Neural progenitor cell (in vitro differentiated cells): ENCODE measurements around the gene CPEB2. TPM values are rescaled to one million over a fixed set of nuclear protein-coding genes. Genes with fewer than 3 reads are reported as not detected.

ENCODE experiments used
- DNase-seq: peaks from one replicate; pipeline ENCODE4 v3.0.0-alpha.2; 2016; ENCODE audit warnings: low spot score
- H2AFZ ChIP-seq: fragments of 200-600 bp; sonication (generic); replicated peaks from 2 replicates; pipeline ENCODE4 v1.6.1; 2016; ENCODE audit warnings: antibody characterized with exemption
- H3F3A ChIP-seq: fragments of 200-600 bp; sonication (generic); 2 replicates; pipeline ENCODE4 v1.6.1; 2016; ENCODE audit warnings: antibody characterized with exemption, low read depth
- H3K27ac ChIP-seq: fragments of 200-600 bp; sonication (generic); 2 replicates; pipeline ENCODE4 v1.5.1; 2016; ENCODE audit warnings: mild to moderate bottlenecking
- H3K27me3 ChIP-seq: fragments of 200-600 bp; sonication (generic); 2 replicates; pipeline ENCODE4 v1.6.1; 2016; ENCODE audit warnings: mild to moderate bottlenecking, moderate library complexity
- H3K36me3 ChIP-seq: fragments of 200-600 bp; sonication (generic); 2 replicates; pipeline ENCODE4 v1.5.1; 2016
- H3K4me1 ChIP-seq: fragments of 200-600 bp; sonication (generic); 2 replicates; pipeline ENCODE4 v1.6.1; 2016; ENCODE audit warnings: mixed run types
- H3K4me2 ChIP-seq: fragments of 200-600 bp; sonication (generic); 2 replicates; pipeline ENCODE4 v1.6.1; 2016
- H3K4me3 ChIP-seq: fragments of 200-600 bp; sonication (generic); 2 replicates; pipeline ENCODE4 v1.5.1; 2016
- H3K79me2 ChIP-seq: fragments of 200-600 bp; sonication (generic); 2 replicates; pipeline ENCODE4 v1.6.1; 2016; ENCODE audit warnings: low read depth
- H3K9ac ChIP-seq: fragments of 200-600 bp; sonication (generic); 2 replicates; pipeline ENCODE4 v1.6.1; 2016
- H3K9me3 ChIP-seq: fragments of 200-600 bp; sonication (generic); 2 replicates; pipeline ENCODE4 v1.5.1; 2016; ENCODE audit warnings: low read depth
- H4K20me1 ChIP-seq: fragments of 200-600 bp; sonication (generic); 2 replicates; pipeline ENCODE4 v1.6.1; 2016; ENCODE audit warnings: low read depth
- H3K27ac Mint-ChIP-seq: 3 replicates; pipeline ENCODE4 v1.8.0; 2021; ENCODE audit warnings: mixed read lengths
- H3K27me3 Mint-ChIP-seq: 2 replicates; pipeline ENCODE4 v1.8.0; 2022; ENCODE audit warnings: low read depth, mild to moderate bottlenecking, inconsistent platforms, moderate library complexity, mixed read lengths; ENCODE audit not compliant: insufficient read depth
- H3K36me3 Mint-ChIP-seq: 3 replicates; pipeline ENCODE4 v1.8.0; 2021; ENCODE audit warnings: mixed read lengths
- H3K4me1 Mint-ChIP-seq: 3 replicates; pipeline ENCODE4 v1.8.0; 2021; ENCODE audit warnings: mixed read lengths
- H3K4me3 Mint-ChIP-seq: 3 replicates; pipeline ENCODE4 v1.8.0; 2021; ENCODE audit warnings: mild to moderate bottlenecking, moderate library complexity, mixed read lengths
- H3K9me3 Mint-ChIP-seq: 3 replicates; pipeline ENCODE4 v1.8.0; 2020; ENCODE audit warnings: mixed read lengths
- CTCF ChIP-seq: fragments of 200-600 bp; sonication (generic); IDR thresholded peaks from 2 replicates; pipeline ENCODE4 v1.5.1; 2017; ENCODE audit warnings: antibody characterized with exemption, mild to moderate bottlenecking
- EZH2 ChIP-seq: fragments of 200-600 bp; sonication (generic); IDR thresholded peaks from 2 replicates; pipeline ENCODE4 v1.6.1; 2017; ENCODE audit warnings: antibody characterized with exemption, mild to moderate bottlenecking, moderate library complexity
- EZH2phosphoT487 ChIP-seq: fragments of 200-600 bp; sonication (generic); IDR thresholded peaks from 2 replicates; pipeline ENCODE4 v1.6.1; 2017; ENCODE audit warnings: antibody characterized with exemption
- total RNA-seq: library from RNA; depleted of rRNA; stranded (reverse); fragments of >200 nt; gene quantifications from 2 replicates; pipeline ENCODE4 v1.2.3, GENCODE V29; 2015; ENCODE audit warnings: low replicate concordance

The CPEB2 gene
- total RNA-seq, 1 donor from 2014 or later, result 1.9 TPM

GRCh38 chr4:15065516-15065915, 63.2 kb downstream of the CPEB2 start:
- H4K20me1 ChIP-seq, result no peaks in the 10 kb centered on the region
- H3F3A ChIP-seq, result no peaks in the 10 kb centered on the region
- no peaks in the 10 kb centered on the region for H3K4me1 ChIP-seq
- TF ChIP-seq EZH2phosphoT487 (no peak), EZH2 (no peak), CTCF (no peak)
- H3K27ac ChIP-seq, result no peak overlapping the region
- Mint-ChIP-seq H3K36me3 (no peaks in the 10 kb centered on the region), H3K27me3 (no peaks in the 10 kb centered on the region), H3K27ac (no peak overlapping the region), H3K9me3 (no peaks in the 10 kb centered on the region), H3K4me1 (no peaks in the 10 kb centered on the region), H3K4me3 (no peak overlapping the region)
- no peaks in the 10 kb centered on the region for H3K79me2 ChIP-seq
- H3K4me2 ChIP-seq, result no peak overlapping the region
- H3K27me3 ChIP-seq, result no peaks in the 10 kb centered on the region
- no peak overlapping the region for H3K4me3 ChIP-seq
- H3K9me3 ChIP-seq, result no peaks in the 10 kb centered on the region
- H3K36me3 ChIP-seq, result no peaks in the 10 kb centered on the region
- no peak overlapping the region for H3K9ac ChIP-seq
- H2AFZ ChIP-seq, result no peak overlapping the region
- no peak for DNase-seq

GRCh38 chr4:15066140-15066539, 63.9 kb downstream of the CPEB2 start:
- H2AFZ ChIP-seq, result no peak overlapping the region
- H3K4me2 ChIP-seq, result no peak overlapping the region
- no peaks in the 10 kb centered on the region for H3K27me3 Mint-ChIP-seq
- no peaks in the 10 kb centered on the region for H3K27me3 ChIP-seq
- no peak overlapping the region for H3K27ac ChIP-seq
- no peak overlapping the region for H3K9ac ChIP-seq
- H3K79me2 ChIP-seq, result no peaks in the 10 kb centered on the region
- H3K4me1 Mint-ChIP-seq, result no peaks in the 10 kb centered on the region
- no peaks in the 10 kb centered on the region for H3F3A ChIP-seq
- H3K9me3 Mint-ChIP-seq, result no peaks in the 10 kb centered on the region
- H3K36me3 Mint-ChIP-seq, result no peaks in the 10 kb centered on the region
- no peak for TF ChIP-seq EZH2
- H3K4me3 Mint-ChIP-seq, result no peak overlapping the region
- no peaks in the 10 kb centered on the region for H4K20me1 ChIP-seq
- DNase-seq, result no peak
- H3K36me3 ChIP-seq, result no peaks in the 10 kb centered on the region
- H3K27ac Mint-ChIP-seq, result no peak overlapping the region
- no peaks in the 10 kb centered on the region for H3K9me3 ChIP-seq
- H3K4me1 ChIP-seq, result no peaks in the 10 kb centered on the region
- H3K4me3 ChIP-seq, result no peak overlapping the region

- H3K36me3 Mint-ChIP-seq, result no peaks in the 10 kb centered on the region
- H3K27ac ChIP-seq, result no peak overlapping the region
- H3K4me3 Mint-ChIP-seq, result no peak overlapping the region
These were observed 66.0 kb downstream of the CPEB2 start for GRCh38 chr4:15068298-15068697.

More at GRCh38 chr4:15068298-15068697, 66.0 kb downstream of the CPEB2 start:
- Histone ChIP-seq H3K27me3 (no peaks in the 10 kb centered on the region), H3K79me2 (no peaks in the 10 kb centered on the region), H2AFZ (no peak overlapping the region), H3K36me3 (no peaks in the 10 kb centered on the region), H3K9me3 (no peaks in the 10 kb centered on the region), H3K4me1 (no peaks in the 10 kb centered on the region), H3F3A (no peaks in the 10 kb centered on the region), H3K4me3 (no peak overlapping the region), H3K9ac (no peak overlapping the region), H4K20me1 (no peaks in the 10 kb centered on the region), H3K4me2 (no peak overlapping the region)
- H3K27ac Mint-ChIP-seq, result no peak overlapping the region
- no peak for DNase-seq
- no peaks in the 10 kb centered on the region for H3K27me3 Mint-ChIP-seq
- TF ChIP-seq EZH2phosphoT487 (no peak), EZH2 (no peak), CTCF (no peak)
- H3K9me3 Mint-ChIP-seq, result no peaks in the 10 kb centered on the region
- no peaks in the 10 kb centered on the region for H3K4me1 Mint-ChIP-seq
